Ureter (tissue), 1 donor: ENCODE measurements around the gene ZNF778. TPM values are rescaled to one million over a fixed set of nuclear protein-coding genes. Genes with fewer than 3 reads are reported as not detected.
A peak's percentile ranks its signal among the peaks of the same experiment; 100 is the strongest.

Experiments
- DNase-seq: peaks from one replicate; pipeline ENCODE4 v3.0.0-alpha.2; 2020; ENCODE audit warnings: low spot score
- total RNA-seq: library from RNA; stranded (reverse); gene quantifications from one replicate; pipeline ENCODE4 v1.2.4, GENCODE V29; 2023
- donor health status: DM: yes; HTN: yes; CAD: no.

The ZNF778 gene
- total RNA-seq, result 10.0 TPM

DNA sequence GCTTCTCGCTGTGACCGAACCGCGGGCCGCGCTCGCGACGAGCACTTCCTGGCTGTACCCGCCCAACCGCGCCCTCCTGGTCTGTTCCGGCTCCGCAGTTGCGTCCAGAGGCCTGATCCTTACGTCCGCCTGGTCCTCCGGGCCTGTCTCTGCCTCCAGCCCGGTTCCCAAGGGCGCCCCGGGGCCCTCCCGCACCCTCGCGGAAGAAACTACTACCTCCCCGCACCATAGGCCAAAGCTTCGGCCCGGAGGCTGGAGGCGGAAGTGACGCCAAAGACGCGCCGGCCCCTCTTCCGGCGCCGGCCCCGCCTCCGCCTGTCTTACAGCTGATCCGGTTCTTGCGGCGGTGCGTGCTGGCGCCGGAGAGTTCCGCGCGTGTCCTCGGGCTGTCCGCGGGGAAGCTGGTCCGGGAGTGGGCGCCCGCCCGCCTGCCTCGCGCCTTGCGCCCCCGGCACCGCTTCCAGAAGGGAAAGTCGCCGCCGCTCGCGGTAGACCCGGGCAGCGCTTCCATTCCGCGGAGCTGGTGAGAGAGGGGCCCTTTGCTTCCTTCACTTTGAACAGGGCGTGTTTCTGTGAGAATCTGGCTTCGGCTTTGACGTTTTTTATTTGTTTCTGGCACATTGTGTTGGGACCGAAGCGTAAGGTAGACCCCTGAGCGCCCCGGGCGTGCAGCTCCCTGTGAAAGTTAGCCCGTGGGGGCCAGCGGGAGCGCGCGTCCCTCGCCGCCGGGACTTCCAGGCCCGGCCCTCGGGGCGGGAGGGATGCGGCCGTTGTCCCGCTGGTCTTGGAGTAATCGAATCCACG, at the start of gene ZNF778:
Gene ZNF778, plus strand, starts transcription at position 316 of the 804 bp plus-strand sequence. CDS start 3,425 bp downstream, outside the sequence.
- peak; percentile 82 for DNase-seq

DNA sequence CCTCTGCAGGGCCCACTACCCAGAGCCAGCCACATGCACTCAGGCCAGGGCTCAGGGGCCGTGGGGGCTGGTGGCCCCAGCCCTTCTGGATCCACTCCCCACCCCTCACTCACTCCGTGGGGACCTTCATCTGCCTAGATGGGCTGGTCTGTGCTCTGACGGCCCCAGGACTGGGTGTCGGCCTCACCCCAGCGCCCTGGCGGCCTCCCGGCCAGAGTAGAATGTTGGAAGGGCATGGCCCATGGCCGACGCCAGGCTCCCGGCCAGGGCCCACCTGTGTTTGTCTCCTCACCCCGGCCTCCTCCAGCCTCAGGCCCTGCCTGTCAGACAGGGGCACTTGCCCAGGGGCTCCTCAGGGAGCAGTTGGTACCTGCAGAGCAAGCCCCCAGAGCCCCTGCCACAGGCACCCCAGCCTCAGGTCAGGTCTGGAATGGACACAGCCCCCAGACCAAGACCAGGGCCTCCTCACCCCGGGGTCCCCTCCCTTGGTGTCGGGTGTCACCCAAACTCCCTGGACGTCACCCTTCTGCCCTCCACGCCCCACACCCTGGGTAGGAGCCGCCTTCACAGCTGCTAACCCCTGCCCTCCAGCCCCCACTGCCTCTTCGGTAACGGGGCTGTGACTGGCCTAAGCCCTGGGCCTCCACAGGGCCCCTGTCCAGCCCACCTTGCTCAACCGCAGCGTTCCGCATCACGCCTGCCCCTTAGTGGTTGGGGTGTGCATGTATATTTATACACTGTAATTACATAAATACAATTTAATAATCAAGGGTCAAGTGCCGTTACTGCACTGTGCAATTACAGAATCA, 48.9 kb upstream of the ZNF778 start:
- DNase-seq, result no peak

- DNase-seq, result no peak
Measured at GRCh38 chr16:89169778-89170177, 47.7 kb upstream of the ZNF778 start.

- no peak for DNase-seq
Measured at GRCh38 chr16:89170346-89171215, 46.9 kb upstream of the ZNF778 start.

DNA sequence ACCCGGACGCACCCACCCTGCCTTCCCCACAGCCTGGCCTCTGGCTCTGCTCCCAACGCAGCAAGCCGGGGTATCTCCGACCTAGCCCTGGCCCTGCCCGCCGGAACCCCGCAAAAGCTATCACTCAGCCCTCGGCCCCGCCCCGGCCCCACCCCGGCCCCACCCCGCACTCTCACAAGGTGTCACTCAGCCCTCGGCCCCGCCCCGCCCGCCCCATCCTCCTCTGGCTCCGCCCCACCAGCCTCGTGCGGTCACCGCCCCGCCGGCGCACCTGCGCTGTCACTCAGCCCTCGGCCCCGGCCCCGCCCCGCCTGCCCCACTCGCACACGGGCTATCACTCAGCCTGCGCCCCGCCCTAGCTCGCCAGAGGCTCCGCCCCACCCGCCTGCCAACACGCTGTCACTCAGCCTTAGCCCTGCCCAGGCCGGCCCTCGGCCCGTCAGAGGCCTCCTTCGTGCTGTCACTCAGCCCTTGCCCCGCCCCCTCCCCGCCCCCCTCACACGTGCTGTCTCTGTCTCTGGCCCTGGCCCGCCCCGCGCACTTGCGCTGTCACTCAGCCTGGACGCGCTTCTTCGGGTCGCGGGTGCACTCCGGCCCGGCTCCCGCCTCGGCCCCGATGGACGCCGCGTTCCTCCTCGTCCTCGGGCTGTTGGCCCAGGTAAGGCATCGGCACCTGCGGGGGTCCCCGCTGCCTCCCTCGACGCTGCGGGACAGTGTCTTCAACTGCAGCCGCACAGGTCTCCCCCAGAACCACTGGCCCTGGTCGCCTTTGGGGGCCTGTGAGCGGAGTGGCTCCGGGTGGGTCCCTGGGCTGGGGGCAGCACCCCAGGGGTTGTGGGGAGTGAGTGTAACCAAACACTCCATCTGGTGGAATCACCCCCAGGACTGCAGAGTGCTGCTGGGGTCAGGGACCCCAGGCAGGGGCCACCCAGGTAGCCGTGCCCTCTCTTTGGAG, 46.0 kb upstream of the ZNF778 start, which contains the start of gene CDH15:
Gene CDH15, plus strand, starts transcription at position 533 of the 955 bp plus-strand sequence. Its CDS starts 84 bp downstream, at position 617.
- peak; percentile 94 for DNase-seq

- no peak for DNase-seq
Measured at GRCh38 chr16:89172171-89172527, 45.4 kb upstream of the ZNF778 start.

DNA sequence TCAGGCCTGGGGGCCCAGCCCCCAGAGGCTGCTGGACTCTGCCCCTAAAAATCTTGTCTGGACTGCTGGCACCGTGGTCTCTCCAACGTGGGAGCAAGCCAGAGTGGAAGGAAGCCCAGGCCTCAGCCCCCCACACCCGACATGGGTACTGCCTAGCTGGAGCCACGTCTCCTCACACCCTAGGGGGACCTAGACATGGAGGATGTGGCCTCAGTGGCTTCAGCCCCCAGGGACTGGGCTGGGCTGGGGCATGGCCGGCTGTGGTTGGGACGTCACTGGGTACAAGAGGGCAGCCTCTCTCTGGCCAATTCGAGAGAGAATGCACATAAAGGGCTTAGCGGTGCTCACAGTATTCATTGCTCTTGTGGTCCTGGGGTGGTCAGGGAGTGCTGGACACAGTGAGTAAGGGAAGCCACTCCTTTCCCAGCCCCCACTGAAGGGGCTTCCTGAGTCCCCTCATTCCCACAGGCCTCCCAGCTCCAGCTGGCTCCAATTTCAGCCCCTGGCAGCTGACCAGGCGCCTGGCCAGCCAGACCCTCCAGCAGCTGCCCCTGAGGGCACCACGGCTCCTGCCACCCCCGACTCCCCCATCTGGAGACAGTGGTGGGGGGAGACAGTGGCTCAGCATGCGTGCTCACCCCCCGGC, 44.9 kb upstream of the ZNF778 start:
- no peak for DNase-seq

DNA sequence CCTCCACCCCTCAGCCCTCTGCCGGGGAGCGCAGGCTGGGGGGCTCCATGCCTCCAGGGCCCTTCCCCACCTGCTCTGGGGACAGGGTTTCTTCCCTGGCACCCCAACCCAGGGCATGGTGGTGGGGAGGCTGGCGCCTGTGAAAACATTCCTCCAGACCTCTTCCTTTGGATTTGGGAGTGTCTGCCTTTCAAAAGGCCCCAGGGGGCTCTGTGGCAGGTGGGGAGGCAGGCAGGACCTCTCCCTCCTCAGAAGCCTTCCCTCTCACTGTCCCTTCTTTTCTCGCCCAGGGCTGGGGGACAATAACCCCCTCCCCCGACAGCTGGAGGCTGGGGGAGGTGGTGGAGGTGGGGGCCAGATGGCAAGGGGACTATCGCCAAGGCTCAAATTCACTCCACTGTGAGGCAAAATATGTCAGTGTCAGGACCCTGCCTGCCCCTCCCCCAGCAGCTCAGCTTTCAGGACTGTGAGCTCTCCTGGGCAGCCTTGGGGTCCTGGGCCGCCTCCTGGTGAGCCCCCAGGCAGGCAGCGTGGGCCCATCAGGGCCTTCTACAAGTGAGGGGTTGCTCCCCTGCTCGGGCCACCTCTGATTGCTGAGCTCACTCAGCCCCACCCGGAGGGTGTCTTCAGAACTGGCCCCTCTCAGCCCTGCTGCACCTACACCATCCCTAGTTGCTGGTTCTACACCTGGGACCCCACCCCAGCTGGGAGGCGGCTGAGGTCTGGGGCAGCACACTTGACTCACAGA, 44.2 kb upstream of the ZNF778 start:
- DNase-seq, result no peak

DNA sequence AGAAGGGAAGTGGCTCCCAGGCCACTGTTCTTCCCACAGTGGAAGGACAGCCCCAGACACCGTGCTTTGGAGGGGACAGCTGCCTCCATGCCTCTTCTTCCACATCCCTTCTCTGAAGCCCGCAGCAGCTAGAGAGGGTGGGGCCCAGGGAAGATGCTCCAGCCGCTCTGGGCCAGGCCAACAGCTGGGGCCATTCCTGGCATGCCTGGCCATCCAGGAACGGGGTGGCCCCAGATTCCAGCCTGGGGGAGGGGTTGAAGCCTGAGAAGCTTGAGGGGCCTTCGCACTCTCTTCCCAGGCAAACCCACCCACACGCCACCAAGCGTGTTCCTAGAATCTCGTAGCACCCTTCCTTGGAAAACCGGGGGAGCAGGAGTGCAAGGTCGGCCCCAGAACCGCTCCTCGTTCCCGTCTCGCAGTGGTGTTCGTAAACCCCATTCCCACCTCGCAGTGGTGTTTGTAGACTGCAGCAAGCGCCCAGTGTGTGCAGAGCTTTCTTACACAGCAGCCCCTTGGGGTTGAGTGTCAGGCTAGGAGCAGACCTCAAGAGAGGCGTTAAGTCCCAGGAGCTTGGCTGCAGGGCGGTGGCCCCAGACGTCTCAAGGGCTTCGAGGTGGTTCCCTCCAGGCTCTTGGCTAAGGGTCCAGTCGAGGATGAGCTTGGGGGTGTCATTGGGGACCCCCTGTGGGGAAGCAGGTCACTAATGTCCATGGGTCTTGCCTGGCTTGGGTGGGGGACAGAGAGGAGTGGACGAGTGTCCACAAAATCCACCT, 43.3 kb upstream of the ZNF778 start:
- DNase-seq, result no peak

DNA sequence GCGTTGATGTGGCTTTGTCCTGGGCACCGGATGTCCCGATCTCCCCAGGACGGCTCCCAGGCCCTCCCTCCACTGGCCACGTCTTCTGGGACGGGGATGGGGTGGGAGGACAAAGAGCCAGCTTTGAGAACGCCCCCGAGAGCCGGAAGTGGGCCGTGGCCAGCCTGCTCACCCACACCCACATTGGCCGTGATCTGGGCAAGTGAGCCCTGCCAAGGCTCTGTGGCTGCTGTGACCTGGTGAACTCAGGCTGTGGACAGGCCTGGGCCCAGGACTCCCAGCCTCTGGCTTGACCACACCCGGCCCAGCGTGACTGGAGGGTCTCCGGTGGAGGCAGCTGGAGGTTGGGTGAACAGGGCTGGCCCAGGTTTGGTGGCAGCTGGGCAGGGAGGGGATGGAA, 42.6 kb upstream of the ZNF778 start:
- DNase-seq, result no peak

- no peak for DNase-seq
Measured at GRCh38 chr16:89175280-89176146, 42.0 kb upstream of the ZNF778 start.

GRCh38 chr16:89176147-89176690, 41.3 kb upstream of the ZNF778 start:
- DNase-seq, result no peak

DNA sequence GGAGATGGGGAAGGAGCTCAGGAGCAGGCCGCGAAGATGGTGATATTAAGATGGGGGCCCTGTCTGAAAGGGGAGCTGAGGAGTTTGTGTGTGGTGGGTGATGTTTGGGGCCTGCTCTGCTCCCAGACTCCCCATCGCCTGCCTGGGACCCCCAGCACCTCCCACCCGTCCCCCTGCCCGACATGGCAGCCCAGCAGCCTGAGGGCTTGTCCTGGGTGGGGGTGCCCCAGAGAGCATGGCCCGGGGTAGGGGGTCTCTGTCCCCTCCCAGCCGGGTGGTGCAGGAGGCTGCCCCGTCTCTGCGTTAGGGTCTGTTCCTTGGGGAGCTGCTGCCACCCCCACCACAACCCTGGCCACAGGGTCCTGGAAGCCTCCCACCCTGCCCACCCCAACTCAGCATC, 40.8 kb upstream of the ZNF778 start:
- DNase-seq, result no peak

DNA sequence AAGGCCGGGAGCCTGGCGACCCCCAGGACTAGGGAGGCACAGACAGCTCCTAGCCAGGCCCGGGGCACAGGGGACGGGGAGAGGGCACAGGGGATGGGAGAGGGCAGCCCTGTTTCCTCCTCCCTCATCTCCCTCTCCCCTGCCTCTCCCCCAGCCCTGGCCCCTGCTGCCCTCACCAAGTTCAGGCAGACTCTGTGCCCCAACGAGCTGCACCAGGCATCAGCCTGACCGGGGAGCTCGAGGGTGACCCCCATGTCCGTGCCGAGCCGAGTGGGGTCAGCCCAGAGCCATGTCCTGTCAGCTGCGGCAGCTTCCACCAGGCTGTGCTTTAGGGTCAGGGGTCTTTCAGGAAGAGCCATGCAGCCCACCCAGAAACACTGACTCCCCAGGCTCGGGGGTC, 40.0 kb upstream of the ZNF778 start:
- DNase-seq, result no peak

DNA sequence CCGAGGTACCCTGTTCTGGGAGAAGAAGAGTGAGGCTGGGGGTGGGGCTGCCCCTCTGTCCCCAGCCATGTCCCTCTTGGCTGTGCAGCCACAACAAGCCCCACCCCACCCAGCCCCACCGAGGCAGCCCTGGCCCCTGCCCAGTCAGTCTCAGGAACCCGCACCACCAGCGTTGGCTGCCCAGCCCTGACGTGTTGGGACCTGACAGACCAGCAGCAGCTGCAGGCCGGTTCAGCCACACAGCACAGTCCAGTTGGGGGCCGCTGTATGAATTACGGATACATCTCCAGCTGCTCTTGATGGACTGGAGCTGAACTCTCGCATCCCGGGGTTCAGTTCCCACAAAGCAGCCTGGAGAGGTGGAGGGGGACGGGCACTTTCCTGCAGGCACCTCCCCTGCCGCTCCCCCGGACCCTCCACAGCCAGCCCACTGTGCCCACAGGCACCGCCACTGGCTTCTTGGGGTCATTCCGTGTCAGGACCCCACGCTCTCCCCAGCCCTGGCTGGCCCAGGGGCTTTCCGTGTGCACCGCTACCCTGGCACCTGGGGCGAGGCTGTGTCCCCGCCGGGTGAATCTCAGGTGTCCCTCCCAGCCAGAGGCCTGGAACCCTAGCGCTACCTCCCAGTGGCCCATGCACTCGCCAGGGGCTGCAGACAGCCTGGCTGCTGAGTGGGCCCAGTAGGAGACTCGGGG, 38.9 kb upstream of the ZNF778 start:
- DNase-seq, result no peak

GRCh38 chr16:89179148-89179484, 38.4 kb upstream of the ZNF778 start:
- DNase-seq, result no peak
